ENCODE data around the gene TMPRSS7.
A peak's percentile ranks its signal among the peaks of the same experiment; 100 is the strongest.

The TMPRSS7 gene

GRCh38 chr3:112092496-112093179, 58.1 kb downstream of the TMPRSS7 start:
- no peak for DNase-seq (ENCODE audit: low read depth, low spot score)
- CTCF ChIA-PET = interaction anchor here (0.7 to 1.8 kb wide), 5 partner anchors 14 to 111 kb away, joined by 3 to 5 read pairs (median 4); no protein-coding TSS in a partner anchor

GRCh38 chr3:112093180-112093522, 58.6 kb downstream of the TMPRSS7 start:
- no peak for TF ChIP-seq CTCF (IDR thresholded peaks at IDR 0.05; ENCODE audit: insufficient read depth, low read length, missing control alignments)
- H3K4me3 ChIP-seq (ENCODE audit: low read depth, low read length) = no peak overlapping the region
- ChIA-PET CTCF (interaction anchor here (0.7 to 1.8 kb wide), 3 partner anchors 13 to 127 kb away, joined by 4 to 5 read pairs (median 5); no protein-coding TSS in a partner anchor), POLR2A (interaction anchor here (0.5 kb wide), 1 partner anchor 493 kb away, joined by 3 read pairs; no protein-coding TSS in a partner anchor)
- DNase-seq (ENCODE audit: low read depth, low spot score) = no peak

More at GRCh38 chr3:112092496-112093179, 58.1 kb downstream of the TMPRSS7 start:
- TF ChIP-seq CTCF (IDR thresholded peaks at IDR 0.05; ENCODE audit: insufficient read depth, low read length, missing control alignments) = no peak
- no peak overlapping the region for H3K4me3 ChIP-seq (ENCODE audit: low read depth, low read length)
- POLR2A ChIA-PET = no interaction called here

GRCh38 chr3:112095731-112096130, 61.2 kb downstream of the TMPRSS7 start:
- DNase-seq (ENCODE audit: low read depth, low spot score) = no peak
- no peak overlapping the region for H3K4me3 ChIP-seq (ENCODE audit: low read depth, low read length)
- ChIA-PET POLR2A (no interaction called here), CTCF (interaction anchor here (1.0 to 1.6 kb wide), 2 partner anchors 16 to 231 kb away, joined by 3 read pairs; no protein-coding TSS in a partner anchor)
- TF ChIP-seq CTCF (IDR thresholded peaks at IDR 0.05; ENCODE audit: insufficient read depth, low read length, missing control alignments) = no peak

GRCh38 chr3:112096176-112096575, 61.6 kb downstream of the TMPRSS7 start:
- H3K4me3 ChIP-seq (ENCODE audit: low read depth, low read length) = no peak overlapping the region
- no peak for TF ChIP-seq CTCF (IDR thresholded peaks at IDR 0.05; ENCODE audit: insufficient read depth, low read length, missing control alignments)
- POLR2A ChIA-PET = no interaction called here
- DNase-seq (ENCODE audit: low read depth, low spot score) = no peak
- CTCF ChIA-PET = interaction anchor here (1.0 to 1.6 kb wide), 3 partner anchors 11 to 231 kb away, joined by 3 read pairs; no protein-coding TSS in a partner anchor

GRCh38 chr3:112097378-112097777, 62.8 kb downstream of the TMPRSS7 start:
- no peak overlapping the region for H3K4me3 ChIP-seq (ENCODE audit: low read depth, low read length)
- no peak for TF ChIP-seq CTCF (IDR thresholded peaks at IDR 0.05; ENCODE audit: insufficient read depth, low read length, missing control alignments)
- CTCF ChIA-PET = interaction anchor here (0.7 to 1.8 kb wide), 5 partner anchors 10 to 381 kb away, joined by 3 to 14 read pairs (median 4); no protein-coding TSS in a partner anchor
- POLR2A ChIA-PET = interaction anchor here (0.6 kb wide), 1 partner anchor 237 kb away, joined by 3 read pairs; no protein-coding TSS in a partner anchor
- DNase-seq (ENCODE audit: low read depth, low spot score) = peak; percentile 98

- CTCF ChIA-PET = interaction anchor here (1.2 to 4.7 kb wide), 2 partner anchors 9 to 16 kb away, joined by 3 to 35 read pairs; no protein-coding TSS in a partner anchor
- TF ChIP-seq CTCF (IDR thresholded peaks at IDR 0.05; ENCODE audit: insufficient read depth, low read length, missing control alignments) = no peak
- no peak overlapping the region for H3K4me3 ChIP-seq (ENCODE audit: low read depth, low read length)
- DNase-seq (ENCODE audit: low read depth, low spot score) = peak; percentile 63
- POLR2A ChIA-PET = no interaction called here
Observed at GRCh38 chr3:112101916-112102315, 67.4 kb downstream of the TMPRSS7 start.
